Measurements from ENCODE around the gene NUDT8.
"Not testable (repeated sequence)": the region's sequence is repeated elsewhere in the genome, so short reads cannot be mapped to it uniquely, and the experiment has no call there.

NUDT8 gene

DNA sequence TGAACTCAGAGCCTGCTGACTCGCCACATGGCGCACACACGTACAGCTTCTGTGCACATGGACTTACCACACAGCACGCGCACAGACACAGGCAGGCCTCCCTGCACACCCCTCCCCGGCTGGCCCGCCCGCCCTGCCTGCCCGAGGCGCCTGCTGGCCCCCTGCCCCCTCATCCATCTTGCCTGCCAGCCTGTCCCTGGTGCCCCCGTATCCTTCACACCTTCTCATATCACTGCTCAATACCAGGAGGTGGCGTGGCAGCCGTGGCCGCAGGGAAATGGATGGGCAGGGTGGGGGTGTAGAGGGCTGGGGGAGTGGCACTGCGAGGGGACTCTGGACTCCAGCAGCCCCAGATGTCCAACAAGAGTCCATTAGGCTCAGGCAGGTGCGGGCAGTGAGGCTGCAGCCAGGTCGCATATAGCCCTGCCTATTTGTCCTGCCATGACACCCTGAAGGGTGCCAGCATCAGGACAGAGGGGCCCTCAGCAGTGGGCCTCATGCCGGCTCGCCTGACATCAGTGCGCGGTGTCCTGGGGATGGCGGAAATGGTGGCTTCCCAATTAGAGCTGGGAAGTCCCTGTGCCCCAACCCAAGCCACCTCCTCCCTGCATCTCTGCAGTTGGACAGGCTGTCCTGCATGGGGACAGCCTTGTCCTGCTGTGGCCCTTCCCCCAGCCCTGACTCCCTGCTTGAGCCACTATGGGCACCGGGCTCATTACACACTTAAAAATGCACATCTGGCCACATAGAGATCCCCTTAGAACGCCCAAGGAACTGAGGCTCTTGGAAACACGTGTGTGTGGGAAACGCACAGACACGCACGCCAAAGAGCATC lies 11.8 kb upstream of the NUDT8 start:
- DNase-seq = no peak

DNA sequence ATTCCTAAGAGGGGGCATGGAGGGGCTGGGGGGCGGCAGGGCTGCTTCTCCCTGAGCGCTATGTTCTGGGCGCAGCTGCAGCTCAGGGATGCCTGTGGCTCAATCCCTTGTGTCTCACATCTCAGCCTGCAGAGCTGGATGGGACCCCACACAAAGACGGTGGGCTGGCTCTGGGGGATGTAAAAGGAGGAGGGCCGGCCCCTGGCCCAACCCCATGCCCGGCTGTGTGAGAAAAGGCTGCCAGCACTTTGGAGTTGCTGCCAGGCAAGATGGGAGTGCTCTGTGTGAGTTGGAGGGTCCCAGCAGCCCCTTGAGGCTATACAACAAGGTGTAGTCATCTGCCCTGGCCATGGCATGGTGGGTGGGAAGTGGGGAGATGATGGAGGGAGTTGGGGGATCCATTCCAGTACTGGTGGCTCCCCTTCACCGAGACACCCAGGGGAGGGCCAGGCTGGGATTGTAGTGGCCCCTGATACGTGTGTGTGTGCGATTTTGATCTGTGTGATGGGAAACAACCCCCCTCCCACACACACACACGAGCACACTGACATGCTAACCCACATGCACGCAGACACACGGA lies 11.1 kb upstream of the NUDT8 start:
- DNase-seq = no peak

DNA sequence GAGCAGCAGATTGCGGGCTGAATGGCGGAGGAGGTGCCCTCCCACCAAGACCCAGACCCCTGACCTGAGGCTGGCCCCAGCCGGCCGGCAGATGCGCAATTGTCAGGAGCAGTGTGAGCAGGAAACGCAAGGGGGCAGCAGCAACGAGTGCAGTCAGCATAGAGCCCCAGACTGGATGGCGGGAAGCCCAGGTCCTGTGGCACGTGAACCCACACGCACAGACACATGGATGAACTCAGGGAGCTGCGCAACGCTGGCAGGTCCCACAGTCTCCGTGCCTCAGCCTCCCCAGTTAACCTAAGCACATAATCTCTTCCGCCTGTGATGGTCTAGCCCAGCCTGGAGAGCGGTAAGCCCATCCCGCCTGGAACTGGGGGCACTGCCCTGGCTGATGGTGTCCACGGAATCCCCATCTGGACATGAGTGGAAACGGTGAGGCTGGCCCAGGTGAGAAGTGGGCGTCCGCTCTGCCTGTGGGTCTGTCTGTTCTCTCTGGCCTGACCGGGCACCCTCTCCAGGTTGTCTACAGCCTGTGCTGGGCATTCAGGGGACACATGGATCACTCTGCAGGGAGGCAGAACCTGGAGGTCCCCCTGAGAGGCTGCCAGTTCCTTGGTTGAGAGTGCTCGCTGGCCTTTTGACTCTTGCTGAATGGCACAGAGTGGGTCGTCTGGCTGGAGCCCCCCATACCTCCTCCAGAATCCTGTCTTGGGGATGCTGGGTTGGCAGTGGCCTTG lies 10.5 kb upstream of the NUDT8 start:
- no peak for DNase-seq

- DNase-seq = no peak
These were observed 9.7 kb upstream of the NUDT8 start, which contains the start of gene TBX10 for GRCh38 chr11:67639438-67639859. TSS of gene TBX10 (minus strand) at chr11:67639763. CDS start at chr11:67639472, 291 bp downstream.

DNA sequence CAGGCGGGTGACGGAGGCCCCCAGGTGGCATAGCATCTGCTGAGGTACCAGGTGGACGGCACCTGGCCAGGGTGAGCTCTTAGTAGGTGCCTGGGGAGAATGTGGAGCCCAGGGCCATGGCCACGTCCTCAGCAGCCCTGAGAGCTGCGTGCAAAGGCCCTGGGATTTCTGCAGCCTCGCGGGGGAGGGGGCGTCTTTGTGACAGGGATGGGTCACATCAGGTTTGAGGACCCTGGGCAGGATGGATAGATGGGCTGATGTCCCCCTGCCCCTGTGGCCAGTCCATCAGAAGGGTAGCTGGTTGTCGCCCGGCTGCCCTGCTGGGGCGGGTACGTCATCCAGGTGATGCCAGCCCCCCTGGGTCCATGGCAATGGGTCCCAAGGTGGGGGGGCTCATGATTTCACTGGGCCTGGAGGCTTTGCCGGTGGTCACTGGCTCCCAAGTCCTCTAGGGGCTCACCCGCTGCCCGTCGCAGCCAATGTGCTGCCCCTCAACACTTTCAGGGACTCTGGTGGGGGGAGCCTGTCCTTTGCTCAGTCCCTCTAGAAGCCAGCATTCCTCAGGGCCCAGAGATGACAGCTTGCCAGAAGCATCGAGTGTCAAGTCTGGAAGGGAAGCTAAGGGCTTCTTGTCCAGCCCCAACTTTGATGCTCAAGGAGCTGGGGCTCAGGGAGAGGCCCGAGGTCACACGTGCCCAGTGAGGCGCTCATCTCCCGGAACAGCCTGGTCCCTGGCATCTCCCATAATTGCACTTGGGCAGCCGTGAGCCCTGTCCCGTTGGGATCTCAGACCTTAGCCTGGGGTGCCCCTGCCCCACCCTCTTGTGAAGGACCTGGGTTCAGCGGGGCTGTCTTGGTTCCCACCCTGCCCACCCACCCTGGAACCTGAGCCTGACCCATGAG lies 9.0 kb upstream of the NUDT8 start:
- no peak for DNase-seq

- DNase-seq = not testable (repeated sequence)
These were observed 7.7 kb upstream of the NUDT8 start for GRCh38 chr11:67637441-67637840.

GRCh38 chr11:67636962-67637361 lies 7.2 kb upstream of the NUDT8 start:
- DNase-seq = no peak

DNA sequence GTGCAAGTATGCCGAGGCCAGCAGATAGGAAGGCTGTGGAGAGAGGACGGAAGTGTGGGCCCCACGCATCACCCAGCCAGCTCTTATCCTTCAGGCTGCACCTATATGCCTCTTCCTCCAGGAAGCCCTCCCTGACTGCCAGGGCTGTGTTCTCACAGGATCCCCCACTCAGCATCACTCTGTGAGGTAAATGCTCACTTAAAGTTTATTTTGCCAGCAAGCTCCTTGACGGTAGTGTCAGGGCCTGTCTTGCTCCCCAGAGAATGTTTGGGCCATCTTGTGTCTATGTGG lies 5.4 kb upstream of the NUDT8 start:
- no peak for DNase-seq

DNA sequence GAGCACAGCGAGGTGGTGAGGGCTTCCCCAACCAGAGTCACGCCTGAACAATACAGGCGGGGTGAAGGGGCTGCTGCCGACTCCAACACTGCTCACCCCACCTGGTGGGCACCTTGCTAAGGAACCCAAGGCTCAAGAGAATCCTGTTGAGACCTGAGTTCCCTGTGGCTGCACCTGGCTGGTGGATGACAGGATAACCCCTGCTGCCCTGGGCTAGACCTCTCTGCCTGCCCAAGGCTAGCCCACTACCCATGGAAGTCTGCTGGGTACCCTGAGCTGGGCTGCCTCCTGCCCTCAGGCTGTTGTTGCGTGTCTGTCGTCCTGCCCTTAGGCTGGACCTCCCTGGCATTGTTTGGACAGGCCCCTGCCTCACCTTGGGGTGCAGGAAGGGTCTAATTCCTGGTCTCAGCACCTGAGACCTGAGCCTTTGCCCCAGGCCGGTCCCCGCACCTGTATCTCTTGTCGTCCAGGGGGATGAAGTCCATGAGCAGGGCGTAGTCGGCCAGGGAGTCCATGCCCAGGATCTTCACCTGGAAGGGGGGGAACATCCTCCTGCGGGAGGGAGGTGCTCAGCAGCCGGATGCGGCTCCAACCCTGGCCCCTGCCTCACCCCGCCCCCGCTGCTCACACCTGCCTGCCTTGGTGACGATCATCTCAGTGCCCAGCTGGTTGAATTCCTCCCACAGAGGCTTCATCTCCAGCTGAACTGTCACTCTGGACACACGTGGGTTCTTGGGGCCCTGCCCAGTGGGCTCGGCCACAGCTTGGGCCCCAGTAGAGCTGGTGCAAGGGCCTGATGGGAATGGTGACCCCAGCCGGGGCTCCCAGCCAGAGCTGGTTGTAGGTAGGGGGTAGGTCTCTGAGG lies 4.9 kb upstream of the NUDT8 start:
- peak; percentile 51 for DNase-seq

DNA sequence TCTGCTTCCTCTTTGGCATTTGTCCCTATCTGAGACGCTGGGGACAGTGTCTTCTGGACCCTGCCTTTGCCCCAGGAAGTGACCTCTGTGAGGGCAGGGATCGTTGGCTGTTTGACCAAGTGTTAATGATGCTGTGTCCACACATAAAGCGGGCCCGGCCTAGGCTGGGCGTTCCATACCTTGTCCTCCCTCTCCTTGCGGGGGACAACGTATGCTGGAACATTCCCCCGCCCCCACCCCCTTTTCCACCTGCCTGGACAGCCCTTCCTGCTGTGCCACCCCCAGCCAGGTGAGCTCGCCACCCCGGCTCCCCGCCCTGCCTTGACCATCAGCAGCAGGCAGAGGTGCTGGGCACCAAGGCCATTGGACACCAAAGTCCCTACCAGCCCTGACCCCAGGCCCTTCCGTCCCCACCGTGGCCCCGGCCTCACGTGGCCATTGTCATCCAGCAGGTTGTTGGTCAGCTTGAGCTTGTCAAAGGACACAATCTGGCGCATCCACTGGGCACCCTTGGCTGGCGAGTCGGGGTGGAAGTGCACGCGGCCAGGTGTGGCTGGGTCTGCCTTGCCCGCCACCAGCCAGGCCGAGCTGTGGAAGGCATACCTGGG lies 4.1 kb upstream of the NUDT8 start:
- no peak for DNase-seq

- DNase-seq = no peak
These were observed 3.4 kb upstream of the NUDT8 start for GRCh38 chr11:67632982-67633755.

DNA sequence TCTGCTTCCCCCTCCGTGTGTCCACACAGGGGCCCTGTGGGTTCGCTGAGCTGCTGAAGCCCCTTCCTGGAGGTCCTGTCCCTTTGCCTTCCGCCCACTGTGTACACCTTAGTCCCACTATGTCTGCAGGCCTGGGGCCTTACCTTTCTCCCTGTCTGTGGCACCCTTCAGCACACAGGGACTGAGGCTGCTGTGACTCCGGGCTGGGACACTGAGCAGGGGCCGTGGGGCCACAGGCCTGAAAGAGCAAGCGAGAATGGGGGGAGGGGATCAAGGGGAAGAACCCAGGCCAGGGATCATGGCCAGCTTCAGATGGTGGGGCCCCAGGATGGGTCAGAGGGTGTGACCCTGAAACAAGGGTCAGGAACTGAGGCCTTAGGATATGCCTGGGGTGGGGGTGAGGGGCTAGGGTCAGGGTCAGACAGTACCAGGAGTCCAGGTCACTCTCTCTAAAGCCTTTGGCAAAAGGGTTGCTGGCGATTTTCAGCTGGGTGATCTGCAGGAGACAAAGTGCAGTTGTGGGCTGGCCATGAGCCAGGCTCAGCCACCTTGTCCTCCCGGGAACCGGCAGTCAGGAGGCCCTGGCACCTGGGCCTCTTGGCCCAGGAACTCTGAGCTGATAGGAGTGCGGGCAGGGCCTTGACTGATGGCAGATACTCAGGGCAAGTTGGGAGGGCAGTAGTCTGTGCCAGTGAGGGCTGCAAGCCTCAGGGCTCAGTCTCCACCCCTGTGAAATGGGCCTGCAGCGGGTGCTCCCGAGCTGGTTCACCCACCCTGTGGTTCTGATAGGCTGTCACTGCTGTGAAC lies 2.6 kb upstream of the NUDT8 start:
- DNase-seq = peak; percentile 54

DNA sequence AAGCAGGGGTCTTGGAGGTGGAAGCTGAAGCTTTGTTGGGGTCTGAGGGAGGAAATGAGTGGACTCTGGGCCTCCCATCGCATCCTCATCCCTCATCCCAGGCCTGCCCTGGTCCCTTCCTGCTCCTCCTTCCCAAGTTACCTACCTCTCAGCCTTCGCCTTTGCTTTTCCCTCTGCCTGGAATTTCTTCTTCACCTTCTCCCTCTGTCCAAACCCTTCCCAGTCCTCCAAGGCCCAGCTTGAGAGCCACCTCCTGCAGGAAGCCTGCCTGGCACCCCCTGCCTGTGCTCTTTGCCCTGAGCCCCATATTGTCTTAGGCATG lies 2.1 kb upstream of the NUDT8 start:
- DNase-seq = no peak

DNA sequence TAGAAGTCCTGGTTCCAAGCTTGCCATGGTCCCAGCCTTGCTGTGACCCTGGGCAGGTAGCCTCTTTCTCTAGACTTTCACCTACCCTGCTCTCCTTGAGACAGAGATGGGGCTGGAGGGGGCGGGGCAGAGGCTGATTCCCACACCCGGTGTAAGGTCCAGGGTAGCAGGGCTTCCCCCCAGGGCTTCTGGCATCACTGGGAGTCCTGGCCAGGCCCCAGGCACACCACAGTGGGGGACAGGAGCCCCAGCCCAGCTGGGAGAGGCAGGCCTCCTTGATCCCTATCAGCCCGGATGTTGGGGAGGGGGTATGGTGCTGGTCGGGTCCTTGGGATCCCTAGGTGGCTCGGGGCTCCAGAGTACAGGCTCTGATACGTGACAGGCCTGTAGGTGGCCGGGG lies 1.7 kb upstream of the NUDT8 start:
- no peak for DNase-seq

- no peak for DNase-seq
These were observed 1.2 kb upstream of the NUDT8 start for GRCh38 chr11:67630943-67631331.

DNA sequence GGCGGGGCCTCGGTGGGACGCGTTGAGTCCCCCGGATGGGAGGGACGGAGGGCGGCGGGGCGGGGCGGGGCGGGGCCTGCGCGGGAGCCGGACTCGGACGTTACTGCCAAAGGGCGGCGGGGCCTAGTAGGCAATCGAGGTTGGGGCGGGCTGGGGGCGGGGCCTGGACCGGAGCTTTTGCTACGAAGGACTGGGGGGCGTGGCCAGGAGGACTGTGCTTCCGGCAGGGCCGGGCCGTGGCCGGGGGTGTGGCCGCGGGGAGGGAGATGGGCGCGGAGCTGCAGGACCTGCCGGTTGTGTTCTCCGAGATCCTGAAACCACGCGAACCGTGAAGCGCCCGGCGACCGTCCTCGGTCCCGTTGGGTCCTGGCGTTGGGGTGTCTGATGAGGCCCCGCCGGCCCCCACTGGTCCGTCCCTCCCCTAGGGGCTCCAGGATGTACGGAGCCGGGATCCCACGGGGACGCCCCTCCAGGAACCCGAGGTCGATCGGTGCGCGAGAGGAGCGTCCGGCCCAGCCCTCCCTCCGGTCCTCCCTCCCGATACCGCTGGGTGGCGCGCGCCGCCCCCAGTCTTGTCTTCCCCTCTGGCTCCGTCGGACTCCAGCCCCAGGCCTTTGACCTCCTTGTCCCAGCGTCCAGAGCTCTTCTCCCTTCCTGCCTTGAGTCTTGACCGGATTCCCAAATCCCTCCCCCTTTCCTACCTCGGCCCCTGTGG lies 648 bp upstream of the NUDT8 start:
- peak; percentile 95 for DNase-seq

DNA sequence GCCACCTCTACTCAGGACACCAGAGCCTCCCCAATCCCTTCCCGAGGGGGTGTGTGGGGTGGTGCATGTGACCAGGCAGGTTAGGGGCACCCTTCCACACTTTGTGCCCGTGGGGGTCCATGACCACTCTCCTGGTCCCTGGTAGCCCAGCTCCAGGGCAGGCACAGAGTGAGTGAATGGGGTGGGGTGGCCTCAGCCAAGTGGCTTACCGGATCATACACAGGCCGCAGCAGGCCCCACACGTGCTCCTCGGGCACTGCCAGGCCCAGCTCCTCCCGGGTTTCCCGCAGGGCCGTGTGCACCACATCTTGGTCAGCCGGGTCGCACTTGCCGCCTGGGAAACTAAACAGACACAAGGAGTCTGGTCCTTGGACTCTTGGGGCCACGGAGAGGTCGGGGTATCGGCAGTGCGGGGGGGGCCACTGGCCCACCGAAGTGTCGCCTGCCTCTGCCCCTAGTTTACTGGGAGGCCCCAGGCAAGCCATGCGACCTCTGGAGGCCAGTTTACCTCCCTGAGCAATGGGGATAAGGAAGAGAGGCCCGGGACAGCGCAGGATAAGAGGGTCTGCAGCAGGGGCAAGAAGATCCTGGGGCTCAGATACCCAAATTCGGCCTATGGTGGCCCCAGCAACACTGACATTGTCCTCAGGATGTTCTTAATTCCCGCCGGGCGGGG lies 889 bp downstream of the NUDT8 start:
- peak; percentile 84 for DNase-seq

DNA sequence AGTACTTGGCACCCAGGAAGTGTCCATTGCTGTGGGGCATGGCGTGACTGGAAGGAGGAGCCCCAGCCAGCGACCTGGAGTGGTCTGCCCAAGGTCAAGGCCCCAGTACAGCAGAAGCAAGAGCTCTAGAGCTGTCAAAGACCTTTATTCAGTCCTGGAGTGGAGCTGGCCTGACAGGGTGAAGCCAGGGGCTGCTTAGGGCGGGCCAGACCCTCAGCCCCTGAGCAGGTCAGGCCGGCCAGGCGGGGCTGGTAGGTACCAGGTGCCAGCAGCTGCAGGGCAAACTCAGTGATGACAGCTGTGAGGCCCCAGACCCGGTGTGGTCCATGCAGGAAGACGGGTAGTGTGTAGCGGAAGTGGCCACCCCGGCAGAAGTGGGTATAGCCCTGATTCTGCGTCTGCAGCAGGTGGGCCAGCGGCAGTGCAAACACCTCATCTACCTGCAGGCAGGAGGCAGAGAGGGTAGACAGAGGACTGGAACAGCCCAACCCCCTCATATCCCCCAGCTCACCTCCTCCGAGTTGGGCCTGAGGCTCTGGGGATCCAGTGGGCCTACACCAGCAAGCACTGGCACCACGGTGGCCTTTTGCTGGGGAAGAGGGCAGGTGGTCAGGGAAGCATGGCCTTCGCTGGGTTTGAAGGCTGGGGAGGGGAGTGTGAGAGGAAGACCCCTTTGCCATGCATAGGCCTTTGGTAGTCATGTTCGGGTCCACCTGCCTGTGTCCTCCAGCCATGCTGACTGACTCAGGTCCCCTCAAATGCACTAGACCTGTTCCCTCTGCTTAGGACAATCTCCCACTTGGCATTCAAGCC lies 1.7 kb downstream of the NUDT8 start:
- peak; percentile 96 for DNase-seq

All from SHP77 treated with DMSO at 0.1 percent for 48 hours (cell line).